Hindlimb muscle (tissue), 1 donor: ENCODE measurements around the gene NGF. TPM values are rescaled to one million over a fixed set of nuclear protein-coding genes. Genes with fewer than 3 reads are reported as not detected.
"Not testable (repeated sequence)": the region's sequence is repeated elsewhere in the genome, so short reads cannot be mapped to it uniquely, and the experiment has no call there.

Experiments
- DNase-seq: peaks from one replicate; pipeline ENCODE4 v3.0.0-alpha.2; 2013
- polyA plus RNA-seq: library from polyadenylated mRNA; unstranded; fragments of 120-200 nt; gene quantifications from one replicate; pipeline ENCODE4 v1.2.1, GENCODE V29; 2013; ENCODE audit not compliant: insufficient read length

NGF gene
- polyA plus RNA-seq, 1 donor: 2.5 TPM

GRCh38 chr1:115332813-115333608 is 5.0 kb downstream of the NGF start:
- no peak for DNase-seq

- DNase-seq: no peak
These were observed 6.3 kb downstream of the NGF start for GRCh38 chr1:115331558-115332331.

- DNase-seq: peak; percentile 68
These were observed 7.5 kb downstream of the NGF start for GRCh38 chr1:115330480-115331013.

GRCh38 chr1:115329965-115330364 is 8.1 kb downstream of the NGF start:
- no peak for DNase-seq

- no peak for DNase-seq
These were observed 10.8 kb downstream of the NGF start for GRCh38 chr1:115327270-115327669.

GRCh38 chr1:115326419-115326818 is 11.6 kb downstream of the NGF start:
- no peak for DNase-seq

GRCh38 chr1:115325874-115326273 is 12.2 kb downstream of the NGF start:
- no peak for DNase-seq

- no peak for DNase-seq
These were observed 13.2 kb downstream of the NGF start for GRCh38 chr1:115324649-115325420.

- no peak for DNase-seq
These were observed 14.6 kb downstream of the NGF start for GRCh38 chr1:115323366-115324004.

GRCh38 chr1:115322631-115323030 is 15.4 kb downstream of the NGF start:
- DNase-seq: no peak

GRCh38 chr1:115320377-115320776 is 17.7 kb downstream of the NGF start:
- no peak for DNase-seq

GRCh38 chr1:115319706-115320105 is 18.3 kb downstream of the NGF start:
- DNase-seq: no peak

- DNase-seq: no peak
These were observed 20.7 kb downstream of the NGF start for GRCh38 chr1:115317101-115318012.

GRCh38 chr1:115314765-115315164 is 23.3 kb downstream of the NGF start:
- DNase-seq: no peak

- no peak for DNase-seq
These were observed 24.0 kb downstream of the NGF start for GRCh38 chr1:115314092-115314491.

- no peak for DNase-seq
These were observed 24.9 kb downstream of the NGF start for GRCh38 chr1:115313182-115313581.

GRCh38 chr1:115312742-115313141 is 25.3 kb downstream of the NGF start:
- no peak for DNase-seq

- DNase-seq: no peak
These were observed 26.5 kb downstream of the NGF start for GRCh38 chr1:115311474-115311989.

- DNase-seq: no peak
These were observed 27.2 kb downstream of the NGF start for GRCh38 chr1:115310581-115311473.

- DNase-seq: not testable (repeated sequence)
These were observed 28.5 kb downstream of the NGF start for GRCh38 chr1:115309504-115309903.
